Naive thymus-derived CD4-positive, alpha-beta T cell (primary cell): ENCODE measurements around the gene PLOD3. TPM values are rescaled to one million over a fixed set of nuclear protein-coding genes. Genes with fewer than 3 reads are reported as not detected.

Source experiments
- ATAC-seq: fragments of 150-1000 bp; cut with Tn5 transposase; 2 replicates; pipeline ENCODE4 v1.10.0; 2021; ENCODE audit warnings: mild to moderate bottlenecking, moderate library complexity
- CTCF ChIA-PET: fragments of 350-600 bp; sonication (Branson Sonifier 250); formaldehyde crosslinking; loops from one replicate; lab custom pipeline; 2021; ENCODE audit warnings: antibody characterized with exemption; lab: Charles Lee
- POLR2A ChIA-PET: fragments of 350-600 bp; sonication (Branson Sonifier 250); formaldehyde crosslinking; loops from one replicate; lab custom pipeline; 2021; ENCODE audit warnings: antibody characterized with exemption, inconsistent platforms; lab: Charles Lee
- DNase-seq, 9 donors: peaks; one replicate each; pipeline versions ENCODE4 v3.0.0 to v3.0.0-alpha.2; 2020 to 2022; ENCODE audit warnings: mixed read lengths in 1 of 9
- H3K27ac ChIP-seq: one replicate; pipeline ENCODE4 v1.7.0; 2013; ENCODE audit warnings: mild to moderate bottlenecking, low read depth, low read length, moderate library complexity
- H3K27me3 ChIP-seq, 2 donors: one replicate each; pipeline ENCODE4 v1.7.0; 2013; ENCODE audit warnings: low read length in 2 of 2, mild to moderate bottlenecking in 2 of 2, moderate library complexity in 2 of 2; ENCODE audit not compliant: control insufficient read depth in 2 of 2, insufficient read depth in 2 of 2
- H3K36me3 ChIP-seq, 3 experiments: 1 replicate in 2 of 3; 2 replicates in 1 of 3; pipeline ENCODE4 v1.7.0; 2013; ENCODE audit warnings: low read length in 3 of 3, mild to moderate bottlenecking in 3 of 3, moderate library complexity in 1 of 3; ENCODE audit not compliant: insufficient read depth in 3 of 3, control insufficient read depth in 2 of 3
- H3K4me1 ChIP-seq, 2 donors: one replicate each; pipeline ENCODE4 v1.7.0; 2013; ENCODE audit warnings: low read length in 2 of 2, mild to moderate bottlenecking in 2 of 2, moderate library complexity in 1 of 2; ENCODE audit not compliant: control insufficient read depth in 2 of 2, insufficient read depth in 2 of 2
- H3K4me3 ChIP-seq: 2 replicates; pipeline ENCODE4 v1.7.0; 2013; ENCODE audit warnings: mild to moderate bottlenecking, low read length
- H3K9me3 ChIP-seq, 3 experiments: 1 replicate in 2 of 3; 2 replicates in 1 of 3; pipeline ENCODE4 v1.7.0; 2013; ENCODE audit warnings: low read length in 3 of 3; ENCODE audit not compliant: control insufficient read depth in 2 of 3
- H3K27ac Mint-ChIP-seq, 9 donors: one replicate each; pipeline ENCODE4 v1.8.0; 2020 to 2022; ENCODE audit warnings: mixed read lengths in 9 of 9, mild to moderate bottlenecking in 8 of 9, moderate library complexity in 5 of 9, inconsistent platforms in 2 of 9
- H3K27me3 Mint-ChIP-seq, 5 donors: one replicate each; pipeline ENCODE4 v1.8.0; 2021 to 2022; ENCODE audit warnings: mixed read lengths in 5 of 5, mild to moderate bottlenecking in 1 of 5
- H3K36me3 Mint-ChIP-seq, 5 donors: one replicate each; pipeline ENCODE4 v1.8.0; 2020 to 2022; ENCODE audit warnings: mixed read lengths in 5 of 5, mild to moderate bottlenecking in 3 of 5, inconsistent platforms in 1 of 5
- H3K4me1 Mint-ChIP-seq, 7 donors: one replicate each; pipeline ENCODE4 v1.8.0; 2020 to 2022; ENCODE audit warnings: mixed read lengths in 7 of 7, mild to moderate bottlenecking in 3 of 7, inconsistent platforms in 1 of 7
- H3K4me3 Mint-ChIP-seq, 10 donors: one replicate each; pipeline ENCODE4 v1.8.0; 2020 to 2022; ENCODE audit warnings: mild to moderate bottlenecking in 10 of 10, mixed read lengths in 10 of 10, moderate library complexity in 6 of 10, inconsistent platforms in 2 of 10
- H3K9me3 Mint-ChIP-seq, 11 donors: one replicate each; pipeline ENCODE4 v1.8.0; 2020 to 2022; ENCODE audit warnings: mixed read lengths in 11 of 11, mild to moderate bottlenecking in 4 of 11, inconsistent platforms in 1 of 11, moderate library complexity in 1 of 11
- intact Hi-C, 2 donors: fragments of 100-400 bp; cut with micrococcal nuclease; formaldehyde crosslinking; loops; one replicate each; pipeline ENCODE4 v1.15.1; 2023
- polyA plus RNA-seq, 2 donors: library from polyadenylated mRNA; unstranded; fragments of 300-500 nt; fragmentation: Illumina TruSeq; gene quantifications; one replicate each; pipeline ENCODE4 v1.2.3, GENCODE V29; 2021
- total RNA-seq, 6 experiments: library from RNA in 5 of 6; stranded (reverse) in 5 of 6; gene quantifications; 1 replicate in 5 of 6; 2 replicates in 1 of 6; pipeline ENCODE4 v1.2.3 and lab custom pipeline; 2021 to 2026

PLOD3 gene
- total and polyA plus RNA-seq, 7 experiments from 2014 or later: 15.7 to 88.4 (median 39.5) TPM

DNA sequence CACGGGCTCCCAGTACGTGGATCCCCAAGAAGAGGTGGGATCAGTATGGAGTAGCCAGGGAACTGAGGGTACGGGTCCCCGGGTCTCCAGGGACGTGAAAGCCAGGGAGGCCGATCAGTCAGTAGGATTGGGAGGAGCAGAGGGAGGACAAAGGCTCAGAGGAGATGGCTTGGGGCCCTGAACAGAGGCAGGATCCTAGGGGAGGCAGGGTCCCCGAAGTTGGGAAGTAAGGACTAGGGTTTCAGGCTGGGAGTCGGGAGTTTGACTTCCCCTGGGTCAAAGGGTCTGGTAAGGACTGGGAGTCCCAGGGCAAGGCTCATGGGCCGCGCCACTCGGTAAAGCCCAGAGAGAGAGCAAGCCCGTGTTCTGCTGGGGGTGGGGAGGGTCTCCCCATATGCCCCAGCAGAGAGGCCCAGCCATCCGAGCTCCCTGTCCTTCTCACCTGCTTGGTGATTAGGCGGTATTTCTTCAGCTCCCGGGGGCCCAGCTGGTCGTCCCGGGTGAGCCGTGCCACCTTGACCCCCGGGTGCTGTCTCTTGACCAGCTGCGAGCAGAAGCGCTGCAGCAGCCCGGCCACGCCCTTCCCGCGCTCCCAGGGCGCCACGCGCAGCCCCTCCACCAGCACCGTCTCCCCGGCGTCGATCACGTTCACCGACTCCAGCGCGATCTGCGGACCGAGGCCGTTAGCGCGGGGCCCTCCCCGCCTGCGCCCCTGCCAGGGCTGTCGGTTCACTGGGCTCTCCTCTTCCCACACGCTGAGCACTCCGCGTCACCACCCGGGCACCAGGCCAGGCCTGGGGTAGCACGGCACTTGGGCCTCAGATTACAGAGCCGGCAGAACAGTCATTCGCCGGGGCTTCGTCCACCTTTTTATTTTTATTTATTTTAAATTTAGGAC lies 44.3 kb downstream of the PLOD3 start:
- Histone ChIP-seq H3K27ac (no peak overlapping the region), H3K27me3 (peaks cover 12 to 69% of the 10 kb centered on the region in 2 donors), H3K36me3 (no peaks in the 10 kb centered on the region), H3K4me1 (peaks cover 38 to 56% of the 10 kb centered on the region in 2 donors), H3K4me3 (no peak overlapping the region), H3K9me3 (peaks cover 0 to 2% (median 0%) of the 10 kb centered on the region in 3 experiments)
- POLR2A ChIA-PET: interaction anchor here (0.6 kb wide), 1 partner anchor 743 kb away, joined by 3 read pairs; no protein-coding TSS in a partner anchor
- peaks cover 0 to 5% (median 0%) of the 10 kb centered on the region in 11 donors for H3K9me3 Mint-ChIP-seq
- peaks cover 0 to 7% (median 4%) of the 10 kb centered on the region in 5 donors for H3K36me3 Mint-ChIP-seq
- peak overlapping the region in 2 of 9 donors; percentile 29 to 53 for H3K27ac Mint-ChIP-seq
- CTCF ChIA-PET: interaction anchor here (0.6 kb wide), 2 partner anchors 20 to 27 kb away, joined by 3 to 5 read pairs; no protein-coding TSS in a partner anchor
- peak overlapping the region; percentile 42 to 84 (median 63) for H3K4me3 Mint-ChIP-seq
- ATAC-seq: no peak
- intact Hi-C loops: no loop called here
- H3K27me3 Mint-ChIP-seq: peaks cover 85 to 93% (median 88%) of the 10 kb centered on the region in 5 donors
- peaks cover 44 to 68% (median 50%) of the 10 kb centered on the region in 7 donors for H3K4me1 Mint-ChIP-seq
- DNase-seq: no peak

DNA sequence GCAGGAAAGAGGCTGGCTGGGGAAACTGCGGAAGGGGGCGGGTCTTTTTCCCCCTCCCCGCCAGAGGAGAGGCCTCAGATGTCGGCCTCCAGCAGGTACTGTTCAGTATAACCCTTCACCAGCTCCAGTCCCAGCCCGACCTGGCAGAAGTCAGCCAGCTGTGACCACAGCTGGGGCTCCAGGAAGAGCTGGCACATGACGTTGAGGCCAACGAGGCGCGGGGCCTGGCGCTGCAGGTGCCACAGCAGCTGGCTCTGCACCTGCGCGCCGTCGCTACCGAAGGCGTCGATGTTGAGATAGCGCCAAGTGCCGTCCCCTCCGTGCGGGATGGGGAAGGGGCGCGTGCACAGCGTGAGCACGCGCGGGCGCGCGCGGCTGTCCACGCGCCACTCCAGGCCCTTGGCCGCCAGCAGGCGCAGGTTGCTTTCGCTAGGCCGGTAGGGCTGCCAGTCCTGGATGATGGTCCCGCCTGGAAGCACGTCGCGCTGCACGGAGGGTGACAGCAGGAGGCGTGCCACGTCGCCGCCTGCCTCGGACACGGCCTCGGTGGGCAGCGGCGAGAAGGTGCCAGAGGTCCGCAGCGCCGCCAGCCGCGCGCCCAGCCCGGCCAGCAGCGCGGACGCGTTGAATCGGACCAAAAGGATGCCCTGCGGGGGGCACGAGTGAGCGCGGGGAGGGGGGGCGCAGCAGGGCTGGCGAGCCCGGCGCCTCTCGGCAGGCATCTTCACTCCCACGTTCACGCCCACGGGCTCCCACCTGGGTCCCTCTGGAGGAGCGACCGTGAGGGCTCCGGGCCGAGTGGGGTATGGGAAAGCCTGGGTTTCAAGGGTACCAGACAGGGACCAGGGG lies 45.2 kb downstream of the PLOD3 start:
- POLR2A ChIA-PET: no interaction called here
- peak in 1 of 9 donors; percentile 47 for DNase-seq
- Histone ChIP-seq H3K36me3 (no peaks in the 10 kb centered on the region), H3K27ac (no peak overlapping the region), H3K4me3 (no peak overlapping the region), H3K9me3 (peaks cover 0 to 2% (median 0%) of the 10 kb centered on the region in 3 experiments), H3K4me1 (peaks cover 38 to 56% of the 10 kb centered on the region in 2 donors), H3K27me3 (peaks cover 13 to 70% of the 10 kb centered on the region in 2 donors)
- Mint-ChIP-seq H3K4me3 (peak overlapping the region; percentile 27 to 84 (median 62)), H3K27ac (peak overlapping the region in 2 of 9 donors; percentile 25 to 53), H3K27me3 (peaks cover 85 to 92% (median 88%) of the 10 kb centered on the region in 5 donors), H3K36me3 (peaks cover 0 to 7% (median 4%) of the 10 kb centered on the region in 5 donors), H3K9me3 (peaks cover 0 to 5% (median 0%) of the 10 kb centered on the region in 11 donors), H3K4me1 (peaks cover 46 to 69% (median 53%) of the 10 kb centered on the region in 7 donors)
- intact Hi-C loops: no loop called here
- ATAC-seq: no peak
- CTCF ChIA-PET: interaction anchor here (0.6 to 3.0 kb wide), 2 partner anchors 21 to 29 kb away, joined by 5 to 31 read pairs; no protein-coding TSS in a partner anchor

DNA sequence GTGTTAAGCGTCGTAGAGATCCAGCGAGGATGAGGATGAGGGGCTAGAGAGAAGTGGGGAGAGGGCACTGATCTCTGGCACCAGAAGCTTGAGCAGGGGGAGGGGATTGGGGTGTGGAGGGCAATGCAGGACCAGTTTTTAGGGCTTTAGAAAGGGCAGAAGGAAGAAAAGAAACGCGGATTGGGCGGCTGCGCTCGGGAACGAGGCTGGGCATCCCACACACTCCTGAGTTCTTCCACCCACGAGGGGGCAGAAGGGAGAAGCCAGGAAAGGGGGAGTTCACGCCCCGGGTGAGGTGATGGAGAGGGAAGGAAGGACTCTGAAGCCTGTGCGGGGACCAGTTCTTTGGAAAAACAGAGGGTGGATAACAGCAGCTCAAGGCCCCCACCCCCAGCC lies 45.9 kb downstream of the PLOD3 start:
- H3K4me1 ChIP-seq: peaks cover 38 to 60% of the 10 kb centered on the region in 2 donors
- H3K27me3 ChIP-seq: peaks cover 13 to 73% of the 10 kb centered on the region in 2 donors
- H3K9me3 ChIP-seq: peaks cover 0 to 2% (median 0%) of the 10 kb centered on the region in 3 experiments
- H3K27me3 Mint-ChIP-seq: peaks cover 82 to 91% (median 85%) of the 10 kb centered on the region in 5 donors
- H3K36me3 ChIP-seq: no peaks in the 10 kb centered on the region
- ChIA-PET CTCF (interaction anchor here (1.4 to 3.0 kb wide), 2 partner anchors 14 to 28 kb away, joined by 4 to 31 read pairs; no protein-coding TSS in a partner anchor), POLR2A (interaction anchor here (1.0 kb wide), 1 partner anchor 86 kb away, joined by 4 read pairs; the partner anchor contains the start of gene TRIM56)
- DNase-seq (no peak), ATAC-seq (no peak)
- peaks cover 0 to 5% (median 0%) of the 10 kb centered on the region in 11 donors for H3K9me3 Mint-ChIP-seq
- peaks cover 51 to 73% (median 59%) of the 10 kb centered on the region in 7 donors for H3K4me1 Mint-ChIP-seq
- H3K36me3 Mint-ChIP-seq: peaks cover 0 to 7% (median under 1%) of the 10 kb centered on the region in 5 donors
- H3K4me3 ChIP-seq: no peak overlapping the region
- no peak overlapping the region for H3K27ac ChIP-seq
- intact Hi-C loops: no loop called here
- peak overlapping the region in 3 of 9 donors; percentile 25 to 69 (median 65) for H3K27ac Mint-ChIP-seq
- peak overlapping the region; percentile 27 to 84 (median 64) for H3K4me3 Mint-ChIP-seq

DNA sequence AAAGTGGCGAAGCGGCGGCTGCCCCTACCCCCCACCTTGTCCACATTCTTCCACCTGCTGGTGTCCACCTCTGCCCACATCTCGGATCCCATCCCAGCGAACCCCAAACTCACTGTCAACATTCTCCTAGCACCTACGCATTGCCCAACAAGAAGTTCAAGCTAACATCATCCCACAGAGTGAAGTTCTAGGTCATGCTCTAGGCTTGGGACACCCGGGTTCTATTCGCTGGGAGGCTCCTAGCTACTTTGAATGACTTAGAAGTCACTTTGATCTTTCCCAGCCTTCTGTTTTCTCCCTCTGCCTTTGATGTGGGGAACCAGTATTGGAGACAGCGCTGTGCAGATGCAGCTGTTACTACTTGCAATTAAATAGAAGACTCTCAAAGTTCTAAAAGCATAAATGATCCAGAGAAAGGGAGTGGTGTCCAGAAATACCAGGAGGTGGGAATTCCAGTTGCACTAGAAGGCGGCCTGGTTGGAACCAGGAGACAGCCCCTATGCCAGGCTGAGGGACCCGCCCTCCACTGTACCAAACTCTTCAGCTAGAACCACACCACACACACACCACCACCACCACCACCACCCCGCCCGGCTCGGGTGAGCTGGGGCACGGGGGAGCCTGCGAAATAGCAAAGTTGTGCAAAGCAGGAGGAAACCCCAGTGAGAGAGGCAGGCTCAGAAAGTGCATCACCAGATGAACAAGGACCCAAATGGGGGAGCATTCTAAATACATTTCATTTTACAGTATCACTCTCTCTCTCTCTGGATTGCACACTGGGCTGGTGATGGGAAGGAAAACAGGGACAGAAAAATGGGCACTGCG lies 46.6 kb downstream of the PLOD3 start:
- Histone ChIP-seq H3K27ac (no peak overlapping the region), H3K9me3 (peaks cover 0 to 2% (median 0%) of the 10 kb centered on the region in 3 experiments), H3K4me1 (peaks cover 44 to 64% of the 10 kb centered on the region in 2 donors), H3K36me3 (no peaks in the 10 kb centered on the region), H3K27me3 (peaks cover 16 to 73% of the 10 kb centered on the region in 2 donors), H3K4me3 (no peak overlapping the region)
- H3K36me3 Mint-ChIP-seq: peaks cover 0 to 7% (median 0%) of the 10 kb centered on the region in 5 donors
- peaks cover 82 to 91% (median 85%) of the 10 kb centered on the region in 5 donors for H3K27me3 Mint-ChIP-seq
- peak in 5 of 9 donors; percentile 27 to 70 (median 57) for DNase-seq
- POLR2A ChIA-PET: interaction anchor here (0.8 to 1.0 kb wide), 2 partner anchors 81 to 86 kb away, joined by 3 to 4 read pairs; partner anchors contain the start of gene TRIM56
- intact Hi-C loops: loop anchor here in 1 of 2 donors (1.0 kb wide), 1 partner anchor 17 kb away; the partner anchor contains the start of gene AP1S1
- H3K4me1 Mint-ChIP-seq: peaks cover 56 to 79% (median 63%) of the 10 kb centered on the region in 7 donors
- H3K4me3 Mint-ChIP-seq: peak overlapping the region; percentile 27 to 84 (median 64)
- H3K9me3 Mint-ChIP-seq: peaks cover 0 to 5% (median 0%) of the 10 kb centered on the region in 11 donors
- H3K27ac Mint-ChIP-seq: peak overlapping the region in 4 of 9 donors; percentile 14 to 69 (median 45)
- ATAC-seq: peak; percentile 59
- CTCF ChIA-PET: interaction anchor here (1.4 to 3.0 kb wide), 3 partner anchors 13 to 27 kb away, joined by 3 to 31 read pairs (median 4); no protein-coding TSS in a partner anchor

- Histone ChIP-seq H3K4me3 (no peak overlapping the region), H3K27ac (no peak overlapping the region), H3K4me1 (peaks cover 51 to 70% of the 10 kb centered on the region in 2 donors), H3K9me3 (peaks cover 0 to 2% (median 0%) of the 10 kb centered on the region in 3 experiments), H3K36me3 (no peaks in the 10 kb centered on the region), H3K27me3 (peaks cover 18 to 69% of the 10 kb centered on the region in 2 donors)
- ChIA-PET POLR2A (interaction anchor here (0.8 kb wide), 1 partner anchor 82 kb away, joined by 3 read pairs; no protein-coding TSS in a partner anchor), CTCF (interaction anchor here (1.4 to 3.0 kb wide), 3 partner anchors 12 to 26 kb away, joined by 3 to 31 read pairs (median 4); no protein-coding TSS in a partner anchor)
- peak; percentile 56 to 86 (median 71) for DNase-seq
- H3K27me3 Mint-ChIP-seq: peaks cover 81 to 91% (median 84%) of the 10 kb centered on the region in 5 donors
- peak; percentile 69 for ATAC-seq
- intact Hi-C loops: loop anchor here (1.0 to 5.0 kb wide), 4 partner anchors 16 to 283 kb away; partner anchors contain the start of genes AP1S1 (in 1 of the 2) and UFSP1 (in 1 of the 2)
- peaks cover 0 to 9% (median 0%) of the 10 kb centered on the region in 5 donors for H3K36me3 Mint-ChIP-seq
- H3K9me3 Mint-ChIP-seq: peaks cover 0 to 11% (median 3%) of the 10 kb centered on the region in 11 donors
- H3K4me1 Mint-ChIP-seq: peaks cover 63 to 85% (median 67%) of the 10 kb centered on the region in 7 donors
- H3K27ac Mint-ChIP-seq: peak overlapping the region in 6 of 9 donors; percentile 8 to 78 (median 36)
- H3K4me3 Mint-ChIP-seq: peak overlapping the region; percentile 26 to 84 (median 70)
Measured at GRCh38 chr7:101169838-101170551, 47.4 kb downstream of the PLOD3 start.
